GM12865 (cell line): Measurements from ENCODE around the gene ZNF609.
"Not testable (repeated sequence)": the region's sequence is repeated elsewhere in the genome, so short reads cannot be mapped to it uniquely, and the experiment has no call there.

ENCODE experiments used
- DNase-seq: peaks from one replicate; pipeline ENCODE4 v3.0.0; 2010; ENCODE audit warnings: low read depth
- H3K4me3 ChIP-seq: 2 replicates; pipeline ENCODE4 v1.5.1; 2011; ENCODE audit warnings: mild to moderate bottlenecking, low read depth, low read length, control low read depth
- TF ChIP-seq, protein P1 (sequence below): IDR thresholded peaks from 2 replicates; pipeline ENCODE4 v1.5.1; 2011; ENCODE audit warnings: low read length, control low read depth, low read depth, inconsistent platforms; ENCODE audit not compliant: insufficient read depth; ENCODE audit errors: missing control alignments

ZNF609 gene

DNA sequence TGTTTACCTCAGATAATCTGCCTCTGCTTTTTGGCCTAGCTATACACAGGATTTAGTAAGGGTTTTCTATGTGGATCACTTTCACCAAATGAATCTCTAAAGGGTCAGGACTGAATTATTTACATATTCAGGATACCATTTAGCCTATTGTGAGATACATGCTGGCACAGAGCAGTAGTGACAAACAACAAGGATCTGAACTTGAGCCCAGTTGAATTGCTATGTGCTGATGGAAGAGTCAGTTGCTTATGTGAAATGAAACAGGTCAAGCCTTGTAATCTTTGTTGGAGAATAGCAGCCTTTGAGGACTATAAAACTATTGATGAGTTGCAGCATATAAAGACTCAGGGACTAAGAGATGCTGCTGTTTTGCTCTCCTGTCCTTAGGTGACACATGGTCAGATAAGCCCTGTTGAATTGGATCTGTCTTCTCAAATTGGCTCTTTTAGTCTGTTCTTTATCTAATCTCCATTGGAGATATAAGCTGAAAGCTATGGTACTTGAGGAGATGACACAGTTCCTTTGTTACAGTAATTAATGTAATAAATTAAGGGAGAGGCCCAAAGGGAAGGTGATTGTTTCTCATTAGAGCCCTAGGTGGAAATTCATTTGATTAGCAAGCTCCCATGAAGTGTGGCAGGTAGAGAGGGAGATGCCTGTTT is 30.4 kb downstream of the ZNF609 start:
- DNase-seq: no peak
- TF ChIP-seq, protein P1, sequence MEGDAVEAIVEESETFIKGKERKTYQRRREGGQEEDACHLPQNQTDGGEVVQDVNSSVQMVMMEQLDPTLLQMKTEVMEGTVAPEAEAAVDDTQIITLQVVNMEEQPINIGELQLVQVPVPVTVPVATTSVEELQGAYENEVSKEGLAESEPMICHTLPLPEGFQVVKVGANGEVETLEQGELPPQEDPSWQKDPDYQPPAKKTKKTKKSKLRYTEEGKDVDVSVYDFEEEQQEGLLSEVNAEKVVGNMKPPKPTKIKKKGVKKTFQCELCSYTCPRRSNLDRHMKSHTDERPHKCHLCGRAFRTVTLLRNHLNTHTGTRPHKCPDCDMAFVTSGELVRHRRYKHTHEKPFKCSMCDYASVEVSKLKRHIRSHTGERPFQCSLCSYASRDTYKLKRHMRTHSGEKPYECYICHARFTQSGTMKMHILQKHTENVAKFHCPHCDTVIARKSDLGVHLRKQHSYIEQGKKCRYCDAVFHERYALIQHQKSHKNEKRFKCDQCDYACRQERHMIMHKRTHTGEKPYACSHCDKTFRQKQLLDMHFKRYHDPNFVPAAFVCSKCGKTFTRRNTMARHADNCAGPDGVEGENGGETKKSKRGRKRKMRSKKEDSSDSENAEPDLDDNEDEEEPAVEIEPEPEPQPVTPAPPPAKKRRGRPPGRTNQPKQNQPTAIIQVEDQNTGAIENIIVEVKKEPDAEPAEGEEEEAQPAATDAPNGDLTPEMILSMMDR: no peak
- H3K4me3 ChIP-seq: no peak overlapping the region

DNA sequence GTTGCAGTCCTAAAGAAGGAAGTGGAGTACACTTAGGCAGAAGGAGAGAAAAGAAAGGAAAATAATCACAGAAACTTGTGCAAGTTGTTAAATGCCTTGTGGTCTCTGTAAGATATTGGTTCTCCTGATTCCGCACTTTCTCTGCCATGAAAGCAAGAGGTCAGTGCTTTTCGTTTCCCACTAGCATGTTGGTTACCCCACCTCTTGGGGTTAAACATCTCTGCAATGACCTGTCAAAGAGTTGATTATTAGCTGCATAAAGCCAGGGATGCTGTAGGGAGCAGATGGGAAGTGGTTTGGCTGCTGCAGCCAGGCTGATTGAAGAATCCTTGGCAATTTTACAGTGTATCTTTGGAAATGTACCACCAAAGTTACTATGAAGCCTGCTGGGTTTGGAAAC is 33.3 kb downstream of the ZNF609 start:
- TF ChIP-seq, protein P1: no peak
- no peak for DNase-seq
- no peak overlapping the region for H3K4me3 ChIP-seq

DNA sequence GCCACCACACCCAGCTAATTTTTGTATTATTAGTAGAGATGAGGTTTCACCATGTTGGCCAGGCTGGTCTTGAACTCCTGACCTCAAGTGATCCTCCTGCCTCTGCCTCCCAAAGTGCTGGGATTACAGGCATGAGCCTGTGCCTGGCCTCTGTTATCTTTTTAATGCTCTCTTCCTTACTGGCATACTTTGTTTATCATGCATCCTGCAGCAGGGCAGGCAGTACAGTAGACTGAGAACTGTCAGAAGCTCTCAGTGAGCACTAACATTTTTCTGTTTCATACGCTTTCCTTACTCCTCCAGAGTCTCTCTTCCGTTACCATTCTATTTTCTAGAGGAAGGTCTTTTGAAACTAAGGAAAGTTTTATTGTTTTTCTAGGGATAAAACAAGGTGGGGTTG is 35.6 kb downstream of the ZNF609 start:
- not testable (repeated sequence) for DNase-seq, H3K4me3 ChIP-seq

DNA sequence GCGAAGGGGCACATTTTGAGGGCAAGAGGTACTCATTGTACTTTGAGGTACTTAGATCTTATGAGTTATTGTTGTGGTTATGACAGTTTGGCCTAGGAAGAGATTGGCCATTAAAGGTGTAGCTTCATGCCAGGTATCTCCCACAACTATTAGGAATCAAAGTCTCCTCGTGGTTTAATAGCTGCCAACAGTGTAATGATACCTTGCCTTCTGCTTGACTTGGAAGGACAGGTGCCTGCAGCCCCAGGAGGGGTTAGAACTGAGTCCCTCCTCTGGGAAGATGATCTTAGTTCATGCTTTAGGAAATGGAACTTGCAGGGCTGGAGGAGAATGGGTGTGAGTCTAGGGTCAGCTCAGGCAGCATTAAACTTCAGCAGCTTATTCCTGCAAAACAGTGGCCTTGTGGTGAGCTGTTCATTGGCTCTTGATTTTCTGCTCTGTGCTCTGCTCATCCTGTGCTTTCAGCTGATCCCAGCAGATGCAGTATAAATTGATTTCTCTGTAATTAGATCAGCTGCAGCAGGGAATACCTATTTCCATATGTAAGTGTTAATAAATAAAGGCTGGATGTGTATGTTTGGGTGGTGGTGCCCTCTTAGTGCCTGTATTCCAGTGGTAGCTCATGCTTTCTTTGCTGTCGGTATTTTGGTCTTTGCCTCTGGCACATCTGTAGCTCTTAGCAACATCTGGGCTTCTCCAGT is 40.5 kb downstream of the ZNF609 start:
- TF ChIP-seq, protein P1: no peak
- DNase-seq: no peak
- H3K4me3 ChIP-seq: no peak overlapping the region

DNA sequence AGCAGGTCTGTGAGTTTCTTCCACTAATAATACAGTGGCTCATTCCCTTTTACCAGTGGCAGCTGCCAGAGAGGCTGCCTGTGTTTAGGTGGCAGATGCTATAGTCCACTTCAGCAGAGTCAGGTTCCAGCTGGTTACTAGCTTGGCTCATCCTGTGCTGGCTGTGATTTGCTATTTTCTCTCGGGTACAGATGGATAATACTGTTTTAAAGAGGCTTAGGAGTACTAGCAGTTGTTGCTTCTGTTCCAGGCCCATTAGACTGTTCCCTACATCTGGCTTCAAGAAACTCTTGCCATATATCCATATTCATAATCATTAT is 41.0 kb downstream of the ZNF609 start:
- H3K4me3 ChIP-seq: no peak overlapping the region
- TF ChIP-seq, protein P1: no peak
- no peak for DNase-seq

DNA sequence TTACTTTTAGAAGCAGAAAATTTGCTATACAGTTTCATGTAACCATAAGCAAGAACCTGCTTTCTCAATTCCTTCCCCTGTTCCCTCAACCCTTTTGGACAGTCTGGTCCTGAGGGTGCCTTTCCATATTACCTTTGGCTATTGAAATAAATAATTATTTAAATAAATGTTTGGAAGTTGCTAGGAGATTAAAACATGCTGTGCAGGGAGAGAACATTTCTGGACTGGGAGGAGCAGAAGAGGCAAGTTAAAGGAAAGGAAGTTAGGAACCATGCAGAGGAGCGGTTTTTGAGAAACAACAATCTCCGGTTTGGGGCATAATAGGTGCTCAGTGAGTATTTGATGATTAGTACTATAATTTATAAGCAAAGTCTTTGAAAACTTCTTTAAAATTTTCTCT is 41.8 kb downstream of the ZNF609 start:
- H3K4me3 ChIP-seq: no peak overlapping the region
- TF ChIP-seq, protein P1: no peak
- DNase-seq: no peak

DNA sequence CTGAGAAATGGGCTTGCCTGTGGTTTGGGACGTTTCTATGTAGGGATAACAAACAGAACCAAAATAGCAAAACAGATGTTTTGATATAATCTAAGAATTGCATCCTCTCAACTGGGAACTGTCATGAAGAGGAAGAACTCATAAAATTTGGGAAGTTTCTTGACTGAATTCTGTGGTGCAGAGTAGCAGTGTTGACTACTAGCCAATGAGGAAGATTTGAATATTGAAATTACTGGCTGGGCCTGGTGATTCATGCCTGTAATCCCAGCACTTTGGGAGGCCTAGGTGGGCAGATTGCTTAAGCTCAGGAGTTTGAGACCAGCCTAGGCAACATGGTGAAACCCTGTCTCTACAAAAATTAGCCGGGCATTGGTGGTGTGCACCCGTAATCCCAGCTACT is 42.2 kb downstream of the ZNF609 start:
- TF ChIP-seq, protein P1: no peak
- H3K4me3 ChIP-seq: no peak overlapping the region
- DNase-seq: no peak
